HG02798 (cell line): Measurements from ENCODE around the gene PCBP4.
A peak's percentile ranks its signal among the peaks of the same experiment; 100 is the strongest.
"Not testable (repeated sequence)": the region's sequence is repeated elsewhere in the genome, so short reads cannot be mapped to it uniquely, and the experiment has no call there.

ENCODE experiments used
- ATAC-seq: cut with Tn5 transposase; IDR thresholded peaks from one replicate; pipeline ENCODE4 v1.9.1; 2021; ENCODE audit warnings: mild to moderate bottlenecking; ENCODE audit not compliant: unreplicated experiment, poor library complexity

PCBP4 gene

DNA sequence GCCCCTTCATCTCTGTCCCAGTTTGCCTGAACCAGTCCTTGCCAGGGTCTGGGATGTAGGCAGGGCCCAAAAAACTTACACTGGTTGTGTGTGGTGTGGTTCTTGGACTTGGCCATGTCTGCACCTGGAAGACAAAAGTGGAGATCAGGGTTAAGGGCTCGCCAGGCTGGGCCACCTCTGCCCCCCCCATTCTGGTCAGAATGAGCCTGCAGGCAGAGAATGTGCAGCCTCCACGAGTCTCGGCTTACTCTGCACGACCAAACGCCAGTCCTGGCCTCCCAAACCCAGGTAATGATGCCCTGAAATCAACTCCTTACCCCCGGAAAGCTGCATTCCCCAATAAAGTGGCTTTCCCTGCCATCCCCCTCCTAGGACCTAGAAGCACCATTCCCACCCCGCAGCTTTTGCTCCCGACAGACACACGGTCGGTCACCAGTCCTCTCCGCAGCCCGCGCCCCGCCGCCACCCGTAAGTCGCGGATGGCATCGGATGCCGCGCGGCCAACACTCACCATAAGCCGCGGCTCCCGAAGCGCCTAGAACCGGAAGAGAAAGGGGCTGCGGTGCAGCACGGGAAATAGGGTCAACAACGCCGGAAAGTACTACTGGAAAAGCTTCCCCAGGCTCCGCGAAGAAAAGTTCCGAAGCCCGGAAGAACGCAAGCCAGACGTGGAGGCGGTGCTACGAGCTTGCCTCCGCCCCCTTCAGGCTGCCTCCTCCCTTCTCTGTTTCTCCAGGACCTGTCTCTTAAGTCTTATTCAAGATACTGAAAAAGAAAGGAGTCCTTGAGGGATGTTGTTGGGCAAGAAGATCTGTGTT is 28.3 kb upstream of the PCBP4 start, which contains the start of gene RPL29:
Gene RPL29 (minus strand): TSS at position 550 of the 818 bp plus-strand sequence. CDS start 434 bp downstream, at position 116.
- ATAC-seq: peak; percentile 92

GRCh38 chr3:51994530-51994929 is 27.3 kb upstream of the PCBP4 start:
- ATAC-seq: no peak

GRCh38 chr3:51993657-51994056 is 26.4 kb upstream of the PCBP4 start:
- ATAC-seq: not testable (repeated sequence)

DNA sequence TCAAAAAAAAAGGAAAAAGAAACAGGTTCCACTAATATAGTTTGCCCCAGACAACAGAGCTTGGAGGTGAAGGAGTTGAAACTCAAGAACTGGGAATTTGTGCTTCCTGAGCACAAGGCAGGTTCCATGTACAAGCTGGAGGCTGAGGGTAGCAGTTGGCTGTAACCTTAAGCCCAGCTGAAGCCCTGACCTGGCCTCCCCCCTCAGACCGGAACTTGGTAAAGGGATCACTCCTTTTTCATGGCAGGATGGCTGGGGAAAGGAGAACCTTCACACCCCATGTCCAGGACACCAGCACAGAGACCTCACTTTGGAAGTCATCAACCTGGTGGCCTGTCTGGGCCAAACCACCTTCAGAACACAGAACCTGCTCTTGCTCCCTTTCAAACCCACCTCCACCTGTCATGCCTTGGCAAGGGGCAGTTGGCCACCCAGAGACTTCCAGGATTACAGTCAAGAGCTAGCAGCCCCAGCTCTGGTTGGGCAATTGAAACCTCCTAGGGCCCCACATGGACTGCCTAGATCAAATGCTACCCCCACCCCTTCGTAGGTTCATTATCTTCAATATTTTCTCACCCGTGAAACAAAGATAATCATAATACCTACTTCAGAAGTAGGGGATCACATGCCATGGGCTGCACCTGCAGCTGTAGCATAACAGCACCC is 24.9 kb upstream of the PCBP4 start:
- no peak for ATAC-seq

GRCh38 chr3:51990501-51990971 is 23.3 kb upstream of the PCBP4 start:
- ATAC-seq: not testable (repeated sequence)

- no peak for ATAC-seq
Observed at GRCh38 chr3:51988286-51989146, 21.3 kb upstream of the PCBP4 start.

DNA sequence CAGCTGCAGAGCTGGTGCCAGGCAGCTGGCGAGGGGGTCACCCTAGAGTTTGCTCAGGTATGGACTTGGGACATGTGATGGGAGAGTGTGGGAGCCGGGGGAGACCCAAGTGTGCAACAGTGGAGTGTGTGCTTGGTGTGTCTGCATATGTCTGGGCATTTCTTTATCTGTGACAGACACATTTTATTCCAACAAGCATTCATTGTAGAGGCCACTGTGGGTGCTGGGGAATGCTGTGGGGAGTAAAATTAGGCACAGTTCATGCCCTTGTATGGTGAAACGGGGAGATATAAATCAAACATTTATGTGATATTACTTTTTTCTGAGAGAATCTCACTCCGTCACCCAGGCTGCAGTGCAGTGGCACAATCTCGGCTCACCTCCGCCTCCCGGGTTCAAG is 20.3 kb upstream of the PCBP4 start:
- ATAC-seq: no peak

DNA sequence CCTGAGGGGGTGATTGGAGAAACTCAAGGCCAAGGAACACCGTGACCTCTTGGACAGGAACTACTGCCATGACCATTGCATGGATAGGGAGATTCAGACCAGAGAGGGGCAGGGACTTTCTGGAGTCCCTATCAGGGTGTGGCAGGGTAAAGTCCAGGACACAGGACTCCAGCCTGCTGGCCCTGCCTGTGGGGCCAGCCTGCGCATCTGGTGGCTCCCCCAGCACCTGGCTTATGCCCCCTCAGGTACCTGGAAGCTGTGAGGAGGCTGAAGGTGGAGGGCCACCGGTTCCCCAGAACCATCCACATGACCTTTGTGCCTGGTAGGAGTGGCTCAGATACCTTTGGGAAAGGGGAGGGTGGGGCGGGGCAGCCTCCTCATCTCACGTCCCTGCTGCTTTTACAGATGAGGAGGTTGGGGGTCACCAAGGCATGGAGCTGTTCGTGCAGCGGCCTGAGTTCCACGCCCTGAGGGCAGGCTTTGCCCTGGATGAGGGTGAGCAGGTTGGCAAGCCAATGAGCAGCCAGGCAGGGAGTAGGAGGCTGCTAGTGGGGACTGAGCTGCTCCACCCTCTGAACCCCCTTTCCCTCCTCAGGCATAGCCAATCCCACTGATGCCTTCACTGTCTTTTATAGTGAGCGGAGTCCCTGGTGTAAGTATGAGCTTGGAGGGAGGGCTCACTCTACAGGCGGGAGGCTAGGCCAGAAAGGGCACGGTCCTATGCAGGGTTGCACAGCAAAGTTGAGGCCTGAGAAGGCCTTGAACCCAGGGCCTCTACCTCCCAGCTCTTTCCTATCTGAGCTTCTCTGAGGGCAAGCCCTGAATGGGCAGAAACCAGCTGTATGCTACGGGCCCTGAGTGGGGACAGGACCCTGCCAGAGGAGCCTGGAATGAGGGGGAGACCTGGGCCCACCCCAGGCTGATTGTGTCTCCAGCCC is 19.0 kb upstream of the PCBP4 start:
- no peak for ATAC-seq

- no peak for ATAC-seq
Observed at GRCh38 chr3:51985063-51985462, 17.8 kb upstream of the PCBP4 start.

DNA sequence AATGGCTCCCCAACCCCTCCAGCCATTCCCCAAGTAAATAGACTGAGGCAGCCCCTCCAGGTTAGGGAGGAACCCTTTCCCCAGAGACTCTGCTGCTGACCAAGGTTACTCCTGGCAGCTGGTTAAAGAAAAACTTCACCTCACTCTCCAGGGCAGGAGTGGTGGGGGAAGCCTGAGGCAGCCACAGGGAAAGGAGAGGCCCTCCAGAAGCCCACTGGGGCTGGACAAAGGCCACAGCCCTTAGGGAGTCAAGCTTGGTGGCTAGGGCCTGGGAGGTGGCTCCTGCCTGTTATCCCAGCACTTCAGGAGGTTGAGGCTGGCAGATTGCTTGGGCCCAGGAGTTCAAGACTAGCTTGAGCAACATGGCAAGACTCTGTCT is 17.0 kb upstream of the PCBP4 start:
- no peak for ATAC-seq

- ATAC-seq: no peak
Observed at GRCh38 chr3:51983578-51984268, 16.5 kb upstream of the PCBP4 start.

GRCh38 chr3:51982838-51983577 is 15.8 kb upstream of the PCBP4 start, which contains the start of gene ACY1:
TSS of gene ACY1 (plus strand) at chr3:51983535. CDS start at chr3:51984065, 530 bp downstream.
- peak; percentile 81 for ATAC-seq

DNA sequence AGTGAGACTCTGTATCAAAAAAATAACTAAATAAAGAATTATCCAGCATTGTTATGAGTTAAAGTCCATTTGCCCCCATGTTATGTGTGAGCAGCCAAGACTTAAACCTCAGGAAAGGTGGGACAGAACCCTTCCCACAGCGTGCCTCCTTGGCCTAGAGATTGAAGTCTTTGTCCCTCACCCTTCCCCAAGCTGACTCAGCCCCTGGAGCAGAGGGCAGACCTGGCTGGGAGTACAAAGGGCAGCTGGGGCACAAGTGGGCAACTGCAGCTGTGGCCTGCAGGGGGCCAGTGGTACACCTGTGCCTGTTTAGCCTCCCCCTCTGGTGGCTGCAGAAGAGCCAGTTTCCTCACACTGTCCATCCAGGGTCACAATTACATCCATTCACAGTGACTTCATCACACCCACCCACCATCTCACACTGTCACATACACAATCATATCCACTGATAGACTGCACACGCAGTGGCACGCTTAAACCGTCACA is 15.1 kb upstream of the PCBP4 start:
- peak; percentile 38 for ATAC-seq

GRCh38 chr3:51980253-51980652 is 13.0 kb upstream of the PCBP4 start:
- no peak for ATAC-seq

DNA sequence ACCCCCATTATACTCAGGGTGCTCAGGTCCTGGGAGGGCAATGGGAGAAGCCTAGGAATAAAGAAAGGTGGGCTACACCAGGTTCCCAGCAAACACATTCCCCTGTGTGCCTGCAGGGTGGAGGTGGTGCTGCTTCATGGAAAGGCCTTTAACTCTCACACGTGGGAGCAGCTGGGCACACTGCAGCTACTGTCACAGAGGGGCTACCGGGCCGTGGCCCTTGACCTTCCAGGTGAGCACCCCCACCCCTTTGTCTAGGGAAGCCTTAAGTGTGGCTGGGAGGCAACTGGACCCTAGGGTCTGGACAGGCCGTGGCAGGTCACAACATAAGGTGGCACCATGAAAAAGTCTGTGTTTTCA is 10.9 kb upstream of the PCBP4 start:
- no peak for ATAC-seq

- no peak for ATAC-seq
Observed at GRCh38 chr3:51977446-51978142, 10.3 kb upstream of the PCBP4 start.

GRCh38 chr3:51975852-51976549 is 8.7 kb upstream of the PCBP4 start:
- ATAC-seq: no peak
